ENCODE data around the gene MED22.

Gene MED22

GRCh38 chr9:133375724-133376654, 28.1 kb upstream of the MED22 start, which contains the start of the genes STKLD1 and SURF4:
Gene STKLD1 (plus strand): TSS chr9:133376366. CDS start chr9:133376474, 108 bp downstream.
Gene SURF4 (minus strand): TSS chr9:133376060. CDS start chr9:133375969, 91 bp downstream.
- DNase-seq (ENCODE audit: low read depth): peak; percentile 97
- no peak for TF ChIP-seq CTCF (conservative IDR thresholded peaks at IDR 0.05; ENCODE audit: low read length)

DNA sequence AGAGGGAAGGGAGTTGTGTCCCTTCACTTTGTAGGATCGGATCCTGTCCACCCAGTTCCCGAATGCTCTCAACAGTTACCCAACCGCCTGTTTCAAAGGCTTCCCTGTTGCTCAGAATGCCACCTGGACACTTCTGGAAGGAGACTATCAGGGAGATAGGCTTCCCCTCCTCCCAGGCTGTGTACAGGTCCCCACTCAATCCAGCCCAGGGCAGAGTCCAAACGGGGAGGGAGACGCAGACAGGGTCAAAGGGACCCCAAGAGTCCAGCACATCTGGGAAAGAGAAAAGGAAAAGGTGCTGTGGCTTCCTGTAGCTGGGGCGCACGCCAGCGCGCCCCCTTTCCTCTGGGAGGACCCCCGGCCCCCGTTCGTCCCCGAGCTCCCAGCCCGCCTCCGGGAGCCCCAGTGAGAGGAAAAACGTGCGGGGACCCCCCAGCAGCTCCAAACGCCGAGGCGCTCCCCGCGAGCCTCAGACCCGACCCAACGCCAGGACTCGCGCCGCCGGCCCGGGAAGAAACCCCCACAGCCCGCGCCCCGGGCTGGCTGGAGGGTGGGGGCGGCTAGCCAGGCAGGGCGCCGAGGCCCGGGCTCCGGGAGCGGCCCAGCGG, 27.3 kb upstream of the MED22 start:
- TF ChIP-seq CTCF (conservative IDR thresholded peaks at IDR 0.05; ENCODE audit: low read length): 0 out of 2 replicates have a peak, but pooled peaks have one; percentile 4
- H3K4me3 ChIP-seq (ENCODE audit: low read length): peak overlapping the region; percentile 76
- peak; percentile 40 for DNase-seq (ENCODE audit: low read depth)

More at GRCh38 chr9:133375724-133376654, 28.1 kb upstream of the MED22 start, which contains the start of the genes STKLD1 and SURF4:
- peak within 1 kb of the TSS; percentile 76 for H3K4me3 ChIP-seq (ENCODE audit: low read length)

GRCh38 chr9:133374612-133375115, 26.7 kb upstream of the MED22 start:
- no peak for TF ChIP-seq CTCF (conservative IDR thresholded peaks at IDR 0.05; ENCODE audit: low read length)
- peak; percentile 69 for DNase-seq (ENCODE audit: low read depth)
- peak overlapping the region; percentile 76 for H3K4me3 ChIP-seq (ENCODE audit: low read length)

- no peak for TF ChIP-seq CTCF (conservative IDR thresholded peaks at IDR 0.05; ENCODE audit: low read length)
- H3K4me3 ChIP-seq (ENCODE audit: low read length): no peak overlapping the region; the same call in 1 of the 2 replicates
- DNase-seq (ENCODE audit: low read depth): no peak
Measured at GRCh38 chr9:133372144-133372543, 24.2 kb upstream of the MED22 start.

- no peak for TF ChIP-seq CTCF (conservative IDR thresholded peaks at IDR 0.05; ENCODE audit: low read length)
- DNase-seq (ENCODE audit: low read depth): no peak
- H3K4me3 ChIP-seq (ENCODE audit: low read length): no peak overlapping the region
Measured at GRCh38 chr9:133371261-133371711, 23.4 kb upstream of the MED22 start.

DNA sequence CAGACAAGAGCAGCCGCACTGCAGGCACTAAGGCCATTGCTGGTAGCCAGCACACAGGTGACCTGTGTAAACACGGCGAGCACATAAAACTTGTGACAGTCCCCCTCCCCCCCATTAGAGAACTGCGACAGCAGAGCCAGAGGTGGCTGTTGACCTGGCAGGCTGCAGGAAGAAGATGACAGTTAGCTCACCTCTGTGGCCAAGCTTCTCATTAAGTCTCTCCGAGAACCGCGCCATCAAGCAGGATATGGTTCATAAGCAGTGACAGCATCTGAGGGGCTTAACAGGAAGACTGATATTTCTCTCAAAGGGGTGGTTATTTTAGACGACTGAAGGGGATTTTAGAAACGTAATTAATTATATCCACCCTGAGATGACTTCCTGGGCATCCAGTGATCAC, 22.8 kb upstream of the MED22 start:
- DNase-seq (ENCODE audit: low read depth): no peak
- no peak overlapping the region for H3K4me3 ChIP-seq (ENCODE audit: low read length)
- TF ChIP-seq CTCF (conservative IDR thresholded peaks at IDR 0.05; ENCODE audit: low read length): no peak
